Ishikawa (cell line): Measurements from ENCODE around the gene BAAT.

ENCODE experiments used
- CEBPB ChIP-seq: IDR thresholded peaks from 2 replicates; pipeline ENCODE4 v1.6.1; 2012
- CREB1 ChIP-seq: IDR thresholded peaks from 2 replicates; pipeline ENCODE4 v1.6.1; 2012; ENCODE audit warnings: low read depth
- EGR1 ChIP-seq: IDR thresholded peaks from 2 replicates; pipeline ENCODE4 v1.6.1; 2012
- EP300 ChIP-seq: IDR thresholded peaks from 2 replicates; pipeline ENCODE4 v1.6.1; 2012; ENCODE audit warnings: borderline replicate concordance
- FOXM1 ChIP-seq: IDR thresholded peaks from 2 replicates; pipeline ENCODE4 v1.6.1; 2012; ENCODE audit warnings: low read depth, borderline replicate concordance
- MAX ChIP-seq: IDR thresholded peaks from 2 replicates; pipeline ENCODE4 v1.6.1; 2012
- NFIC ChIP-seq: IDR thresholded peaks from 2 replicates; pipeline ENCODE4 v1.6.1; 2012
- RAD21 ChIP-seq: IDR thresholded peaks from 2 replicates; pipeline ENCODE4 v1.6.1; 2012; ENCODE audit warnings: low read depth
- REST ChIP-seq: IDR thresholded peaks from 2 replicates; pipeline ENCODE4 v1.6.1; 2012; ENCODE audit warnings: low read depth, mild to moderate bottlenecking
- TAF1 ChIP-seq: IDR thresholded peaks from 2 replicates; pipeline ENCODE4 v1.6.1; 2012; ENCODE audit warnings: low read depth, mild to moderate bottlenecking
- TCF12 ChIP-seq: IDR thresholded peaks from 2 replicates; pipeline ENCODE4 v1.6.1; 2012; ENCODE audit warnings: low read depth
- TEAD4 ChIP-seq: IDR thresholded peaks from 2 replicates; pipeline ENCODE4 v1.6.1; 2012
- USF1 ChIP-seq: IDR thresholded peaks from 2 replicates; pipeline ENCODE4 v1.6.1; 2012
- YY1 ChIP-seq: IDR thresholded peaks from 2 replicates; pipeline ENCODE4 v1.6.1; 2012; ENCODE audit warnings: low read depth
- ZBTB7A ChIP-seq: IDR thresholded peaks from 2 replicates; pipeline ENCODE4 v1.6.1; 2012; ENCODE audit warnings: low read depth

The BAAT gene

GRCh38 chr9:101360647-101361046 lies 24.2 kb downstream of the BAAT start:
- TF ChIP-seq TAF1 (no peak), EGR1 (no peak), TEAD4 (no peak), RAD21 (no peak), USF1 (no peak), CREB1 (no peak), ZBTB7A (no peak), EP300 (no peak), NFIC (no peak), TCF12 (no peak), CEBPB (no peak), YY1 (no peak), MAX (no peak), REST (no peak), FOXM1 (no peak)

- TF ChIP-seq EP300 (no peak), EGR1 (no peak), YY1 (no peak), NFIC (no peak), TAF1 (no peak)
These were observed 25.1 kb downstream of the BAAT start for GRCh38 chr9:101359679-101360078.

- TF ChIP-seq TCF12 (no peak), USF1 (no peak), YY1 (no peak), CREB1 (no peak), ZBTB7A (no peak), MAX (no peak), REST (no peak), RAD21 (no peak), EGR1 (no peak), CEBPB (no peak), FOXM1 (no peak), TAF1 (no peak), NFIC (no peak), TEAD4 (no peak), EP300 (no peak)
These were observed 28.2 kb downstream of the BAAT start for GRCh38 chr9:101356619-101357018.

- TF ChIP-seq TCF12 (no peak), USF1 (no peak), MAX (no peak), TAF1 (no peak), RAD21 (no peak), CREB1 (no peak), ZBTB7A (no peak), EGR1 (no peak), EP300 (no peak), REST (no peak)
These were observed 29.8 kb downstream of the BAAT start for GRCh38 chr9:101354765-101355708.
